ENCODE measurements around the gene DNAH2. TPM values are rescaled to one million over a fixed set of nuclear protein-coding genes. Genes with fewer than 3 reads are reported as not detected.

The DNAH2 gene
- total and polyA plus RNA-seq, 2 of the 8 experiments (the other 6 are each of a cell fraction or from before 2014, with no cell fraction given) = 0.13 to 0.18 TPM

GRCh38 chr17:7739746-7740145, 22.2 kb downstream of the DNAH2 start:
- Histone ChIP-seq H2BK5ac (ENCODE audit: low read depth, low read length) (no peak overlapping the region), H3K23ac (ENCODE audit: insufficient read length) (no peak overlapping the region), H2BK12ac (ENCODE audit: low read depth, low read length) (no peak overlapping the region), H3K4me2 (ENCODE audit: insufficient read depth in 1 of 2, low read depth in 2 of 2, low read length in 2 of 2) (no peak overlapping the region), H3K27ac (ENCODE audit: low read depth, low read length) (no peak overlapping the region), H4K91ac (replicated peaks; ENCODE audit: insufficient read length, low read length) (no peak overlapping the region), H3K56ac (replicated peaks; ENCODE audit: insufficient read length, low read depth, low read length) (no peak overlapping the region), H3K27me3 (replicated peaks in 1 of 4; ENCODE audit: control insufficient read depth in 3 of 4, extremely low read depth in 1 of 4, insufficient read depth in 3 of 4, low read length in 3 of 4) (peaks cover 0 to 3% (median under 1%) of the 10 kb centered on the region in 4 experiments; a peak in 3 of 7 replicates), H3K4me3 (ENCODE audit: extremely low read depth in 1 of 4, insufficient read depth in 2 of 4, low read depth in 3 of 4, low read length in 4 of 4) (no peak overlapping the region), H2AK5ac (ENCODE audit: low read depth, low read length) (no peak overlapping the region), H3K9ac (replicated peaks in 1 of 4; ENCODE audit: extremely low read depth in 1 of 4, low read depth in 3 of 4, low read length in 3 of 4) (no peak overlapping the region), H3K4ac (replicated peaks; ENCODE audit: insufficient read length, low read depth, low read length) (no peak overlapping the region), H2BK15ac (ENCODE audit: low read length) (no peak overlapping the region), H4K20me1 (replicated peaks in 1 of 2; ENCODE audit: control insufficient read depth in 1 of 2, insufficient read depth in 2 of 2, low read length in 2 of 2) (no peaks in the 10 kb centered on the region), H2BK120ac (replicated peaks; ENCODE audit: low read depth, low read length) (no peak overlapping the region), H4K8ac (ENCODE audit: extremely low read depth, insufficient read depth, low read length) (no peak overlapping the region), H3K14ac (ENCODE audit: insufficient read length) (no peak overlapping the region), H4K5ac (ENCODE audit: insufficient read length, low read depth, low read length) (no peak overlapping the region), H2BK20ac (ENCODE audit: low read length) (no peak overlapping the region), H3K4me1 (replicated peaks in 1 of 4; ENCODE audit: control insufficient read depth in 3 of 4, insufficient read depth in 4 of 4, low read length in 3 of 4) (no peaks in the 10 kb centered on the region), H3K36me3 (ENCODE audit: control insufficient read depth in 2 of 4, insufficient read depth in 4 of 4, low read length in 3 of 4) (no peaks in the 10 kb centered on the region), H3K79me2 (ENCODE audit: control insufficient read depth in 1 of 2, insufficient read depth in 2 of 2, low read length in 2 of 2) (no peaks in the 10 kb centered on the region), H3K23me2 (ENCODE audit: low read depth, low read length) (no peaks in the 10 kb centered on the region; the same call in 1 of the 2 replicates), H3K9me3 (ENCODE audit: insufficient read depth in 2 of 2, low read depth in 1 of 2, low read length in 1 of 2) (no peaks in the 10 kb centered on the region), H3K18ac (ENCODE audit: extremely low read depth, low read length) (no peak overlapping the region), H2AFZ (ENCODE audit: low read length) (no peak overlapping the region), H3K79me1 (ENCODE audit: low read depth, low read length) (no peaks in the 10 kb centered on the region)
- POLR2A ChIA-PET (ENCODE audit: partially characterized antibody) = no interaction called here
- DNase-seq (ENCODE audit: low read depth in 1 of 2, low spot score in 2 of 2) (no peak), FAIRE-seq (no peak)
- CTCF ChIA-PET (ENCODE audit: partially characterized antibody) = interaction anchor here (1.0 kb wide), 1 partner anchor 302 kb away, joined by 3 read pairs; no protein-coding TSS in a partner anchor
- WGBS, 2 experiments (ENCODE audit: extremely low coverage in 1 of 2, insufficient coverage in 1 of 2, insufficient read length in 1 of 2, insufficient replicate concordance in 2 of 2, low coverage in 1 of 2, low lambda C conversion rate in 2 of 2, missing lambda C conversion rate in 1 of 2) = 87% methylated on average over 13 of the region's 14 CpGs; no CpG with 5 or more reads in 1 of the 2 experiments
- TF ChIP-seq, protein P1, sequence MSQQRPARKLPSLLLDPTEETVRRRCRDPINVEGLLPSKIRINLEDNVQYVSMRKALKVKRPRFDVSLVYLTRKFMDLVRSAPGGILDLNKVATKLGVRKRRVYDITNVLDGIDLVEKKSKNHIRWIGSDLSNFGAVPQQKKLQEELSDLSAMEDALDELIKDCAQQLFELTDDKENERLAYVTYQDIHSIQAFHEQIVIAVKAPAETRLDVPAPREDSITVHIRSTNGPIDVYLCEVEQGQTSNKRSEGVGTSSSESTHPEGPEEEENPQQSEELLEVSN (IDR thresholded peaks at IDR 0.05) = no peak
- TF ChIP-seq, protein P2, sequence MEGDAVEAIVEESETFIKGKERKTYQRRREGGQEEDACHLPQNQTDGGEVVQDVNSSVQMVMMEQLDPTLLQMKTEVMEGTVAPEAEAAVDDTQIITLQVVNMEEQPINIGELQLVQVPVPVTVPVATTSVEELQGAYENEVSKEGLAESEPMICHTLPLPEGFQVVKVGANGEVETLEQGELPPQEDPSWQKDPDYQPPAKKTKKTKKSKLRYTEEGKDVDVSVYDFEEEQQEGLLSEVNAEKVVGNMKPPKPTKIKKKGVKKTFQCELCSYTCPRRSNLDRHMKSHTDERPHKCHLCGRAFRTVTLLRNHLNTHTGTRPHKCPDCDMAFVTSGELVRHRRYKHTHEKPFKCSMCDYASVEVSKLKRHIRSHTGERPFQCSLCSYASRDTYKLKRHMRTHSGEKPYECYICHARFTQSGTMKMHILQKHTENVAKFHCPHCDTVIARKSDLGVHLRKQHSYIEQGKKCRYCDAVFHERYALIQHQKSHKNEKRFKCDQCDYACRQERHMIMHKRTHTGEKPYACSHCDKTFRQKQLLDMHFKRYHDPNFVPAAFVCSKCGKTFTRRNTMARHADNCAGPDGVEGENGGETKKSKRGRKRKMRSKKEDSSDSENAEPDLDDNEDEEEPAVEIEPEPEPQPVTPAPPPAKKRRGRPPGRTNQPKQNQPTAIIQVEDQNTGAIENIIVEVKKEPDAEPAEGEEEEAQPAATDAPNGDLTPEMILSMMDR (IDR thresholded peaks at IDR 0.05; ENCODE audit: control extremely low read depth in 1 of 3, insufficient read depth in 1 of 3, low read depth in 1 of 3, low read length in 3 of 3) = no peak
- no peak for TF ChIP-seq EGR1 (IDR thresholded peaks at IDR 0.05; ENCODE audit: borderline replicate concordance, low read depth, low read length)
- TF ChIP-seq SRF (IDR thresholded peaks at IDR 0.05; ENCODE audit: low read depth, low read length) = no peak
- no peak for TF ChIP-seq ATF3 (IDR thresholded peaks at IDR 0.05; ENCODE audit: insufficient read depth, low read depth, low read length)
- no peak for TF ChIP-seq EP300 (IDR thresholded peaks at IDR 0.05; ENCODE audit: borderline replicate concordance in 1 of 2, low read depth in 2 of 2, low read length in 2 of 2)
- no peak for TF ChIP-seq NANOG (IDR thresholded peaks at IDR 0.05; ENCODE audit: insufficient read depth, low read depth, low read length, poor library complexity, severe bottlenecking)
- TF ChIP-seq KDM4A (IDR thresholded peaks at IDR 0.05; ENCODE audit: low read depth, low read length, severe bottlenecking) = no peak
- no peak for TF ChIP-seq RBBP5 (IDR thresholded peaks at IDR 0.05; ENCODE audit: borderline replicate concordance, low read depth, low read length)
